Mesendoderm (in vitro differentiated cells): Measurements from ENCODE around the gene PPP1R7.

ENCODE experiments used
- DNase-seq: peaks from one replicate; pipeline ENCODE4 v3.0.0; 2013
- H2AK5ac ChIP-seq: 2 replicates; pipeline ENCODE4 v1.6.1; 2013; ENCODE audit warnings: low read length, inconsistent platforms
- H2BK120ac ChIP-seq: 2 replicates; pipeline ENCODE4 v1.6.1; 2013; ENCODE audit warnings: low read depth, mild to moderate bottlenecking, low read length, moderate library complexity, mixed read lengths
- H2BK15ac ChIP-seq: replicated peaks from 2 replicates; pipeline ENCODE4 v1.6.1; 2013; ENCODE audit warnings: low read depth, mild to moderate bottlenecking, moderate library complexity
- H2BK5ac ChIP-seq: 2 replicates; pipeline ENCODE4 v1.6.1; 2013; ENCODE audit warnings: low read length, inconsistent platforms
- H3K18ac ChIP-seq: 2 replicates; pipeline ENCODE4 v1.6.1; 2013; ENCODE audit warnings: mild to moderate bottlenecking, low read length, mixed read lengths
- H3K23ac ChIP-seq: one replicate; pipeline ENCODE4 v1.6.1; 2013; ENCODE audit warnings: low read length
- H3K27ac ChIP-seq: 2 replicates; pipeline ENCODE4 v1.5.1; 2013; ENCODE audit warnings: low read depth, mild to moderate bottlenecking, inconsistent platforms, low read length, moderate library complexity
- H3K27me3 ChIP-seq: 2 replicates; pipeline ENCODE4 v1.6.1; 2013; ENCODE audit warnings: low read length, control low read depth, mild to moderate bottlenecking, inconsistent platforms; ENCODE audit not compliant: insufficient read depth, poor library complexity
- H3K36me3 ChIP-seq: 2 replicates; pipeline ENCODE4 v1.6.1; 2013; ENCODE audit warnings: low read length, inconsistent platforms; ENCODE audit not compliant: control insufficient read depth, insufficient read depth
- H3K4ac ChIP-seq: one replicate; pipeline ENCODE4 v1.6.1; 2013; ENCODE audit warnings: low read depth, mild to moderate bottlenecking, low read length, moderate library complexity
- H3K4me1 ChIP-seq: 2 replicates; pipeline ENCODE4 v1.6.1; 2013; ENCODE audit warnings: low read depth, low read length, inconsistent platforms; ENCODE audit not compliant: control insufficient read depth
- H3K4me2 ChIP-seq: 2 replicates; pipeline ENCODE4 v1.6.1; 2013; ENCODE audit warnings: low read length
- H3K4me3 ChIP-seq: 2 replicates; pipeline ENCODE4 v1.5.1; 2013; ENCODE audit warnings: mild to moderate bottlenecking, low read length
- H3K56ac ChIP-seq: one replicate; pipeline ENCODE4 v1.6.1; 2013; ENCODE audit warnings: low read length
- H3K79me1 ChIP-seq: 2 replicates; pipeline ENCODE4 v1.6.1; 2013; ENCODE audit warnings: low read length, inconsistent platforms
- H3K79me2 ChIP-seq: 2 replicates; pipeline ENCODE4 v1.6.1; 2013; ENCODE audit warnings: mild to moderate bottlenecking, low read length; ENCODE audit not compliant: control insufficient read depth, insufficient read depth
- H3K9ac ChIP-seq: 2 replicates; pipeline ENCODE4 v1.6.1; 2013; ENCODE audit warnings: low read length, inconsistent platforms
- H4K5ac ChIP-seq: one replicate; pipeline ENCODE4 v1.6.1; 2013; ENCODE audit warnings: low read length
- H4K8ac ChIP-seq: one replicate; pipeline ENCODE4 v1.6.1; 2013; ENCODE audit warnings: low read depth, mild to moderate bottlenecking, control low read depth, low read length, moderate library complexity
- WGBS: extraction: QIAGEN DNeasy Blood & Tissue Kit; methylation state at CpG from one replicate; pipeline ENCODE4 v1.1.7; 2013; ENCODE audit warnings: low lambda C conversion rate, missing lambda C conversion rate; ENCODE audit not compliant: insufficient coverage; ENCODE audit errors: extremely low coverage; 5-methylcytosine and 5-hydroxymethylcytosine counted together

Gene PPP1R7

DNA sequence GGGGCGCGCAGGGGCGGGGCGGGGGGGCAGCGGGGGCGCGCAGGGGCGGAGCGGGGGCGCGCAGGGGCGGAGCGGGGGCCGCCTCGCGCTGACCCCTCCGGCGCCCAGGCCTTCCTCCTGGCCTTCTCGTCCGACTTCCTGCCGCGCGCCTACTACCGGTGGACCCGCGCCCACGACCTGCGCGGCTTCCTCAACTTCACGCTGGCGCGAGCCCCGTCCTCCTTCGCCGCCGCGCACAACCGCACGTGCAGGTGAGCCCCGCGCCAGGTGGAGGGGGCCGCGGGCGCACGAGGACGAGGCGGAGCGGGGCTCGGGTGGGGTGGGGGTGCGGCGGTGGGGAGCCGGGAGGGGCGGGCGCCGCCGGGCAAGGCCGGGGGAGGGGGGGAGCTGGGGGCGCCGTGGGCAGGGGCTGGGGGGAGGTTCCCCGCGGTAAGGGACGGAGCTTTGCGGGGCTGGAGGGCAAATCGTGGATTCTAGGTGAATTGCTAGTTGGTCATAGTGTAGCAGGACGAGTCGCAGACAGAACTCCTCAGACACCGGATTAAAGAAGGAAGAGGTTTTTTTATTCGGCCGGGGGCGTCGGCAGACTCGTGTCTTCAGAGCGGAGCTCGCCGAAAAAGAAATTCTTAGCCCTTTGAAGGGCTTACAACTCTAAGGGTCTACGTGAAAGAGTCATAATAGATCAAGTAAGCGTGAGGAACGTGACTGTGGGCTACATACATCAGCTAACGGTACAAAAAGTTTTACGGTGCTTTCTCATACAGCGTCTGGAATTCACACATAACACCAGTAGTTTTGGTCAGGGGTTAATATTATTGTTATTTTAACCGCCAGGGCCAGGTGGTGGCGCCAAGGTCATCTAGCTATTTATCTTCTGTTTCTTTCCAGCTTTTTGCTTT is 68.1 kb downstream of the PPP1R7 start:
- H3K4ac ChIP-seq: peak overlapping the region; percentile 29
- no peak overlapping the region for H2AK5ac ChIP-seq
- no peak overlapping the region for H3K23ac ChIP-seq
- peak overlapping the region; percentile 76 for H3K18ac ChIP-seq
- no peak overlapping the region for H2BK5ac ChIP-seq
- H3K56ac ChIP-seq: peak overlapping the region; percentile 91
- H2BK15ac ChIP-seq: no peak overlapping the region
- H3K4me1 ChIP-seq: peaks cover 2% of the 10 kb centered on the region
- H3K4me3 ChIP-seq: peak overlapping the region; percentile 77
- no peaks in the 10 kb centered on the region for H3K27me3 ChIP-seq
- no peaks in the 10 kb centered on the region for H3K79me1 ChIP-seq
- H3K4me2 ChIP-seq: peak overlapping the region; percentile 94
- no peaks in the 10 kb centered on the region for H3K36me3 ChIP-seq
- WGBS: no CpG with 5 or more reads among the region's 83 CpGs
- peak; percentile 74 for DNase-seq
- H4K5ac ChIP-seq: no peak overlapping the region
- peak overlapping the region; percentile 78 for H3K9ac ChIP-seq
- no peak overlapping the region for H2BK120ac ChIP-seq
- H4K8ac ChIP-seq: no peak overlapping the region
- peak overlapping the region; percentile 79 for H3K27ac ChIP-seq
- no peaks in the 10 kb centered on the region for H3K79me2 ChIP-seq

DNA sequence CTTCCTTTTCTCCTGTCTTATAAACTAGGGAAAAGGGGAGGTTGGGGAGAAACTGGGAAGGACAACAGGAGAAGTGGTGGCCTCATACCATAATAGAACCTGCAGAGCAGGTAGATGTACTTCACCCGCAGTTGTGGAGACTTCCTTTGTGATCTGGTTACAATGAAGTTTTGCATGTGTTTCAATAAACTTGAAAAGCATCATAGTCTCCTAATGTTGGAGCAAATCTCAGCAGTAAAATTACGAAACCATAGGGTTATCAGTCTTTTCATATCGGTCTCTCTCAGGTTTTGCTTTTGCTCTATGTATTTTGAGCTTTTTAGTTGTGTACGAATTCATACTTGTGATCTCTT is 68.7 kb downstream of the PPP1R7 start:
- no peaks in the 10 kb centered on the region for H3K27me3 ChIP-seq
- H2BK15ac ChIP-seq: no peak overlapping the region
- H3K4me3 ChIP-seq: no peak overlapping the region
- H3K4ac ChIP-seq: no peak overlapping the region
- DNase-seq: no peak
- no peak overlapping the region for H4K8ac ChIP-seq
- WGBS: no CpG with 5 or more reads among the region's 4 CpGs
- no peak overlapping the region for H2BK120ac ChIP-seq
- peaks cover 2% of the 10 kb centered on the region for H3K4me1 ChIP-seq
- no peak overlapping the region for H3K27ac ChIP-seq
- no peaks in the 10 kb centered on the region for H3K79me2 ChIP-seq
- peak overlapping the region; percentile 73 for H3K56ac ChIP-seq
- no peak overlapping the region for H4K5ac ChIP-seq
- H3K79me1 ChIP-seq: no peaks in the 10 kb centered on the region
- H2AK5ac ChIP-seq: no peak overlapping the region
- no peak overlapping the region for H2BK5ac ChIP-seq
- H3K9ac ChIP-seq: peak overlapping the region; percentile 78
- no peak overlapping the region for H3K23ac ChIP-seq
- no peak overlapping the region for H3K18ac ChIP-seq
- H3K4me2 ChIP-seq: peak overlapping the region; percentile 48
- no peaks in the 10 kb centered on the region for H3K36me3 ChIP-seq

DNA sequence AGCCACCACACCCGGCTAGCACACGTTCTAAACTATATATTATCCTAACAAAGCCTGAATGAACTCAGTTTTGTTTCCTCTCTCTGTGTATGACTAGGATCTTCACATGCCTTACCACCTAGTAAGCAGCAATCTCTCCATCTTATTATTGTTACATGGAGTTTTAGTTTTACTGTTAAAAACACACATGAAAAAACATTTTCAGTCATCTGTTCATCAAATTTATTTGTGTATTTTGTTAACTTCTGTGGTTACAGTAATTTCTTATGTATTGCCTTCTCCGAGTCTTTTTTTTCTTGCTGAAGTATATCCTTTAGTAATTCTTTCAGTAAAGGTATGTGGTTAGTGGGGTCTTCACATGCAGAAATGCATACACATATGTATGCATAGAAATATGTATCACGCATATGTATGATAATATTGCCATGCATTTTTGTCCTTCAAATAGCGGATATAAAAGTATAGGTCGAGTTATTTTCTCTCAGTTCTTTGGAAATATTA is 69.6 kb downstream of the PPP1R7 start:
- Histone ChIP-seq H3K4me3 (no peak overlapping the region), H3K4me1 (peaks cover 2% of the 10 kb centered on the region), H3K9ac (no peak overlapping the region), H4K8ac (no peak overlapping the region), H3K36me3 (no peaks in the 10 kb centered on the region), H3K4me2 (no peak overlapping the region), H3K79me2 (no peaks in the 10 kb centered on the region), H3K27ac (no peak overlapping the region), H3K4ac (no peak overlapping the region), H3K23ac (no peak overlapping the region), H2BK15ac (no peak overlapping the region), H3K27me3 (no peaks in the 10 kb centered on the region), H3K18ac (no peak overlapping the region), H3K56ac (no peak overlapping the region), H3K79me1 (no peaks in the 10 kb centered on the region), H2AK5ac (no peak overlapping the region), H4K5ac (no peak overlapping the region), H2BK5ac (no peak overlapping the region), H2BK120ac (no peak overlapping the region)
- no peak for DNase-seq
- no CpG with 5 or more reads among the region's 6 CpGs for WGBS

DNA sequence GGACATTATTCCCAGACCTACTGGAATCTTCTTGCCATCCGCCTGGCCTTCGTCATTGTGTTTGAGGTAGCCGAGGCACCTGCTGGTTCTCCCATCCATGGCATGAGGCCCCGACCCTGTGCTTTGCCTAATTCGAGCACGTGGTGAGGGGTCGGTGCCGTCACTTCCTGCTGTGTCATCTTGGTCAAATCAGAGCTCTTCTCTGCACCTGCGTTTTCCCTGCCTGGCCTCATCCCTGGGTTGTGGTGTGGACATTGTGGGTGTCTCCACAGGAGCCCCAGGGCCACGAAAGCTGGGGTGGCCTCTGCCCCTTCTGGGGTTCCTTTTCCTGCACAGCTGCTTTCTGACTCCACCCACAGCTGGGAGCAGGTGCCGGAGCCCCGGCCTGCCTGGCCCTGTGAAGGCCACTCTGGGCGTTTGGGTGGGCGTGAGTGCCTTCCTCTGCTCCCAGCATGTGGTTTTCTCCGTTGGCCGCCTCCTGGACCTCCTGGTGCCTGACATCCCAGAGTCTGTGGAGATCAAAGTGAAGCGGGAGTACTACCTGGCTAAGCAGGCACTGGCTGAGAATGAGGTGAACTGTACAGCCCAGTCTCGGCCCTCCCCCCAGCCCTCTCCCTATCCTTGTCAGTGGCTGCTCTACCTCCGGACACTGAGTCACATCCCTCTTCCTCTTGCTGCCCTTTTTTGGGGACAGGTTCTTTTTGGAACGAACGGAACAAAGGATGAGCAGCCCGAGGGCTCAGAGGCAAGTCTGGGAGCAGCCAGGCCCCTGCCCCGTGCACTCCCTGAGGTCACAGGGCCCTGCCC is 73.1 kb downstream of the PPP1R7 start:
- H3K18ac ChIP-seq: no peak overlapping the region
- no peak overlapping the region for H3K27ac ChIP-seq
- WGBS: no CpG with 5 or more reads among the region's 23 CpGs

DNA sequence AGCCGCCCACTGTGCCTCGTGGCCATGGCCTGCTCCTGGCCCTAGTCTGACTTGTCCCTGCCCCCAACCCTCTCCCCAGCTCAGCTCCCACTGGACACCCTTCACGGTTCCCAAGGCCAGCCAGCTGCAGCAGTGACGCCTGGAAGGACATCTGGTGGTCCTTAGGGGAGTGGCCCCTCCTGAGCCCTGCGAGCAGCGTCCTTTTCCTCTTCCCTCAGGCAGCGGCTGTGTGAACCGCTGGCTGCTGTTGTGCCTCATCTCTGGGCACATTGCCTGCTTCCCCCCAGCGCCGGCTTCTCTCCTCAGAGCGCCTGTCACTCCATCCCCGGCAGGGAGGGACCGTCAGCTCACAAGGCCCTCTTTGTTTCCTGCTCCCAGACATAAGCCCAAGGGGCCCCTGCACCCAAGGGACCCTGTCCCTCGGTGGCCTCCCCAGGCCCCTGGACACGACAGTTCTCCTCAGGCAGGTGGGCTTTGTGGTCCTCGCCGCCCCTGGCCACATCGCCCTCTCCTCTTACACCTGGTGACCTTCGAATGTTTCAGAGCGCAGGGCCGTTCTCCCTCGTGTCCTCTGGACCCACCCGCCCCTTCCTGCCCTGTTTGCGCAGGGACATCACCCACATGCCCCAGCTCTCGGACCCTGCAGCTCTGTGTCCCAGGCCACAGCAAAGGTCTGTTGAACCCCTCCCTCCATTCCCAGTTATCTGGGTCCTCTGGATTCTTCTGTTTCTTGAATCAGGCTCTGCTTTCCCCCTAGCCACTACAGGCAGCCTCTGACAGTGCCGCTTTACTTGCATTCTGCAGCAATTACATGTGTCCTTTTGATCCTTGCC is 74.0 kb downstream of the PPP1R7 start:
- Histone ChIP-seq H3K56ac (no peak overlapping the region), H3K79me1 (no peaks in the 10 kb centered on the region), H3K4me2 (no peak overlapping the region), H4K8ac (no peak overlapping the region), H3K4ac (no peak overlapping the region), H2BK120ac (no peak overlapping the region), H2BK15ac (no peak overlapping the region), H3K4me1 (no peaks in the 10 kb centered on the region), H3K23ac (no peak overlapping the region), H3K27ac (no peak overlapping the region), H2BK5ac (no peak overlapping the region), H4K5ac (no peak overlapping the region), H3K18ac (no peak overlapping the region), H3K36me3 (peaks cover 6% of the 10 kb centered on the region), H3K79me2 (no peaks in the 10 kb centered on the region), H3K4me3 (no peak overlapping the region), H3K9ac (no peak overlapping the region), H3K27me3 (no peaks in the 10 kb centered on the region), H2AK5ac (no peak overlapping the region)
- WGBS: no CpG with 5 or more reads among the region's 26 CpGs
- DNase-seq: peak; percentile 46

More for the DNA sequence above, 73.1 kb downstream of the PPP1R7 start:
- no peak overlapping the region for H2BK5ac ChIP-seq
- H2AK5ac ChIP-seq: no peak overlapping the region
- H3K27me3 ChIP-seq: no peaks in the 10 kb centered on the region
- no peak overlapping the region for H3K9ac ChIP-seq
- H3K79me1 ChIP-seq: no peaks in the 10 kb centered on the region
- no peak for DNase-seq
- H2BK120ac ChIP-seq: no peak overlapping the region
- no peak overlapping the region for H3K4me3 ChIP-seq
- no peak overlapping the region for H3K4ac ChIP-seq
- no peak overlapping the region for H4K8ac ChIP-seq
- H3K56ac ChIP-seq: no peak overlapping the region
- H3K23ac ChIP-seq: no peak overlapping the region
- no peaks in the 10 kb centered on the region for H3K79me2 ChIP-seq
- no peak overlapping the region for H2BK15ac ChIP-seq
- H3K36me3 ChIP-seq: peaks cover 3% of the 10 kb centered on the region
- H3K4me2 ChIP-seq: no peak overlapping the region
- no peak overlapping the region for H4K5ac ChIP-seq
- no peaks in the 10 kb centered on the region for H3K4me1 ChIP-seq
